ENCODE data around the gene AP1G2. TPM values are rescaled to one million over a fixed set of nuclear protein-coding genes. Genes with fewer than 3 reads are reported as not detected.
"Not testable (repeated sequence)": the region's sequence is repeated elsewhere in the genome, so short reads cannot be mapped to it uniquely, and the experiment has no call there.

The AP1G2 gene
- total RNA-seq, 1 donor from 2014 or later, result 128 TPM

GRCh38 chr14:23612354-23612732 is 44.8 kb upstream of the AP1G2 start:
- Histone ChIP-seq H3K27me3 (no peaks in the 10 kb centered on the region), H3K36me3 (no peaks in the 10 kb centered on the region), H3K27ac (peak overlapping the region; percentile 45), H3K9me3 (no peaks in the 10 kb centered on the region), H3K4me1 (no peaks in the 10 kb centered on the region), H3K4me3 (peak overlapping the region; percentile 28)
- intact Hi-C loops (cut with DNase I), result no loop called here
- ATAC-seq (peak; percentile 76), DNase-seq (no peak)
- TF ChIP-seq, protein P1, sequence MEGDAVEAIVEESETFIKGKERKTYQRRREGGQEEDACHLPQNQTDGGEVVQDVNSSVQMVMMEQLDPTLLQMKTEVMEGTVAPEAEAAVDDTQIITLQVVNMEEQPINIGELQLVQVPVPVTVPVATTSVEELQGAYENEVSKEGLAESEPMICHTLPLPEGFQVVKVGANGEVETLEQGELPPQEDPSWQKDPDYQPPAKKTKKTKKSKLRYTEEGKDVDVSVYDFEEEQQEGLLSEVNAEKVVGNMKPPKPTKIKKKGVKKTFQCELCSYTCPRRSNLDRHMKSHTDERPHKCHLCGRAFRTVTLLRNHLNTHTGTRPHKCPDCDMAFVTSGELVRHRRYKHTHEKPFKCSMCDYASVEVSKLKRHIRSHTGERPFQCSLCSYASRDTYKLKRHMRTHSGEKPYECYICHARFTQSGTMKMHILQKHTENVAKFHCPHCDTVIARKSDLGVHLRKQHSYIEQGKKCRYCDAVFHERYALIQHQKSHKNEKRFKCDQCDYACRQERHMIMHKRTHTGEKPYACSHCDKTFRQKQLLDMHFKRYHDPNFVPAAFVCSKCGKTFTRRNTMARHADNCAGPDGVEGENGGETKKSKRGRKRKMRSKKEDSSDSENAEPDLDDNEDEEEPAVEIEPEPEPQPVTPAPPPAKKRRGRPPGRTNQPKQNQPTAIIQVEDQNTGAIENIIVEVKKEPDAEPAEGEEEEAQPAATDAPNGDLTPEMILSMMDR (IDR thresholded peaks at IDR 0.05), result no peak

DNA sequence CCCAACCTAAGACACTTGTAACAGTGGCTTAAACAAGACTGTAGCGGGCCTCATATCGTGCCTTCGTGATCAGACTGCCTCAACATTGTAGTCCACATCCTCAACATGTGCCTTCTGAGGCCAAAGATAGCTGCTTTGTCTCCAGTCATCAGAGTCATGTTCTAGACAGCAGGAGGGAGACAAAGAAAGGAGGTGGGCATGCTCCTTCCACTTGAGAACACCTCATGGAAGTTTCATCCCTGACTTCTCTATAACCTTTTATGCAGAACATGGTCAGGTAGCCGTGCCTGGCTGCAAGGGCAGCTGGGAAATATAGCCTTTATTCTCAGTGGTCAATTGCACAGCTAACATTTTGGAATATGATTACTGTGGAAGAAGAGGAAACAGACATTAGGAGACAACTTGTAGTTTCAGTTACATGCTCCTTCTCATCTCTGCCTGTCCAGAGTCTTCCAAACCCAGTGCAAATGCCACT is 43.3 kb upstream of the AP1G2 start:
- Histone ChIP-seq H3K4me3 (no peak overlapping the region), H3K27ac (peak overlapping the region; percentile 45), H3K36me3 (no peaks in the 10 kb centered on the region), H3K9me3 (no peaks in the 10 kb centered on the region), H3K4me1 (no peaks in the 10 kb centered on the region), H3K27me3 (no peaks in the 10 kb centered on the region)
- TF ChIP-seq, protein P1 (IDR thresholded peaks at IDR 0.05), result no peak
- intact Hi-C loops (cut with DNase I), result no loop called here
- DNase-seq (no peak), ATAC-seq (no peak)

DNA sequence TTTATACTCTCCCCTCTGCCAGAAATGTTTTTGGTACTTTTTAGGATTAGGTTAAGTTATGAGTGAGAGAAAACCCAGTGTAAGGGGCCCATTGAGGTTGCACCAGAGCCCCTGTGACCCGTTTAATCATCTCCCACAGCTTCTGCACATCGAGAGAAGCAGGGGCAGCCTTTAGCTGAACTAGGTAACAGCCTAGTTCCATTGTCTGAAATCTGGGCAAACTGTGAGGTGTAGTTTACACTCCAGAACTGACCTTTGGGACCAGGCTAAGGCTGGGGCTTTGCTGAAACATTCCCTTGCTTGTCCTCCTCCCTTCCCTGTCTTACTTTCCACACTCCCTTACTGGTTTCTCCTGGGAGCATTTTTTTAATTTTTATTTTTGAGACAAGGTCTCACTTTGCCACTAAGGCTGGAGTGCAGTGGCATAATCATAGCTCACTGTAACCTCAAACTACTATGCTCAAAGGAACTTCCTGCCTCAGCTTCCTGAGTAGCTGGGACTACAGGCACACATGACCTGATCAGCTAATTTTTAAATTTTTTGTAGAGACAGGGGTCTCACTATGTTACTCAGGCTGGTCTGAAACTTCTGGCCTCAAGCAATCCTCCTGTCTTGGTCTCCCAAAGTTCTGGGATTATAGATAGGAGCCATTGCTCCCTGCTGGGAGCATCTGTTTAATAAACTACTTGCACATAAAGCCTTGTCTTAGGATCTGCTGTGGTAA is 42.7 kb upstream of the AP1G2 start:
- TF ChIP-seq, protein P1 (IDR thresholded peaks at IDR 0.05), result no peak
- H3K4me3 ChIP-seq, result no peak overlapping the region
- H3K4me1 ChIP-seq, result no peaks in the 10 kb centered on the region
- peak overlapping the region; percentile 45 for H3K27ac ChIP-seq
- intact Hi-C loops (cut with DNase I), result no loop called here
- no peaks in the 10 kb centered on the region for H3K27me3 ChIP-seq
- H3K36me3 ChIP-seq, result no peaks in the 10 kb centered on the region
- ATAC-seq (no peak), DNase-seq (no peak)
- no peaks in the 10 kb centered on the region for H3K9me3 ChIP-seq

GRCh38 chr14:23609411-23610089 is 42.0 kb upstream of the AP1G2 start:
- H3K4me3 ChIP-seq; ATAC-seq; H3K27me3 ChIP-seq; H3K9me3 ChIP-seq; H3K4me1 ChIP-seq; H3K36me3 ChIP-seq; intact Hi-C loops (cut with DNase I); DNase-seq: not testable (repeated sequence)
- peak overlapping the region; percentile 45 for H3K27ac ChIP-seq

GRCh38 chr14:23609001-23609400 is 41.4 kb upstream of the AP1G2 start:
- H3K4me3 ChIP-seq, result no peak overlapping the region
- ATAC-seq (no peak), DNase-seq (no peak)
- H3K4me1 ChIP-seq, result no peaks in the 10 kb centered on the region
- H3K27me3 ChIP-seq, result no peaks in the 10 kb centered on the region
- TF ChIP-seq, protein P1 (IDR thresholded peaks at IDR 0.05), result no peak
- no peaks in the 10 kb centered on the region for H3K9me3 ChIP-seq
- no peaks in the 10 kb centered on the region for H3K36me3 ChIP-seq
- intact Hi-C loops (cut with DNase I), result no loop called here
- H3K27ac ChIP-seq, result no peak overlapping the region

DNA sequence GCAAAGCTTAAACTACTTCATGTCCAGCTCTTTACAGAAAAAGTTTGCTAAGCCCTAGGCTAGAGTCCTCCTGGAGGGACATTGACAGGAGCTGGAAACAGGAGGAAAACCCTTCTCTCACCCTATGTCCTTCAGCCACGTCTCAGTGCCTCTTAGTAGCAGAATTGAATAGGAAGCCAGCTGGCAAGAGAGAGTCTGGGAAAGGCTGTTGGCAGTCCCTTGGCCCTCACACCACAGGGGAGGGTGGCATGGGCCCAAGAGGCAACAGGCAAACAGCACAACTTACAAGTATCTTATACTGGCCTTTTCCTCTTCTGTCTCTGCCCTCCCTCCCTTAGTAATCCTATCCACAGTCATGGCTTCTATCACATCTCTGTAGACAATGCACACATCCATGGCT is 40.9 kb upstream of the AP1G2 start:
- Histone ChIP-seq H3K27ac (no peak overlapping the region), H3K36me3 (no peaks in the 10 kb centered on the region), H3K4me3 (no peak overlapping the region), H3K27me3 (no peaks in the 10 kb centered on the region), H3K9me3 (no peaks in the 10 kb centered on the region), H3K4me1 (no peaks in the 10 kb centered on the region)
- no peak for ATAC-seq
- DNase-seq, result no peak
- intact Hi-C loops (cut with DNase I), result no loop called here
- TF ChIP-seq, protein P1 (IDR thresholded peaks at IDR 0.05), result no peak

Measured in upper lobe of right lung (tissue), 1 donor.